ENCODE results near the gene DERA.
"Not testable (repeated sequence)": the region's sequence is repeated elsewhere in the genome, so short reads cannot be mapped to it uniquely, and the experiment has no call there.

DERA gene

GRCh38 chr12:16016748-16017147, 105.6 kb downstream of the DERA start:
- no peak for DNase-seq

- no peak for DNase-seq
Measured at GRCh38 chr12:16018306-16018705, 107.2 kb downstream of the DERA start.

- no peak for DNase-seq
Measured at GRCh38 chr12:16019136-16019535, 108.0 kb downstream of the DERA start.

- no peak for DNase-seq
Measured at GRCh38 chr12:16020031-16020430, 108.9 kb downstream of the DERA start.

- DNase-seq = no peak
Measured at GRCh38 chr12:16021026-16021425, 109.9 kb downstream of the DERA start.

- no peak for DNase-seq
Measured at GRCh38 chr12:16021676-16022075, 110.5 kb downstream of the DERA start.

- no peak for DNase-seq
Measured at GRCh38 chr12:16027002-16027401, 115.9 kb downstream of the DERA start.

GRCh38 chr12:16030744-16031143, 119.6 kb downstream of the DERA start:
- no peak for DNase-seq

GRCh38 chr12:16034136-16034817, 123.1 kb downstream of the DERA start:
- DNase-seq = no peak

GRCh38 chr12:16036073-16036472, 124.9 kb downstream of the DERA start:
- DNase-seq = no peak

- no peak for DNase-seq
Measured at GRCh38 chr12:16037533-16037932, 126.4 kb downstream of the DERA start.

GRCh38 chr12:16043480-16043879, 132.3 kb downstream of the DERA start:
- DNase-seq = no peak

- no peak for DNase-seq
Measured at GRCh38 chr12:16046266-16046665, 135.1 kb downstream of the DERA start.

GRCh38 chr12:16048511-16048910, 137.4 kb downstream of the DERA start:
- no peak for DNase-seq

GRCh38 chr12:16056910-16057309, 145.8 kb downstream of the DERA start:
- no peak for DNase-seq

- not testable (repeated sequence) for DNase-seq
Measured at GRCh38 chr12:16057351-16057751, 146.2 kb downstream of the DERA start.

- no peak for DNase-seq
Measured at GRCh38 chr12:16062611-16063010, 151.5 kb downstream of the DERA start.

GRCh38 chr12:16063726-16064125, 152.6 kb downstream of the DERA start:
- no peak for DNase-seq

- no peak for DNase-seq
Measured at GRCh38 chr12:16070113-16070512, 159.0 kb downstream of the DERA start.

GRCh38 chr12:16072678-16073077, 161.5 kb downstream of the DERA start:
- DNase-seq = no peak

GRCh38 chr12:16074894-16075293, 163.8 kb downstream of the DERA start:
- DNase-seq = no peak

GRCh38 chr12:16075887-16076286, 164.8 kb downstream of the DERA start:
- no peak for DNase-seq

GRCh38 chr12:16076557-16076956, 165.4 kb downstream of the DERA start:
- no peak for DNase-seq

- DNase-seq = no peak
Measured at GRCh38 chr12:16076970-16077522, 165.9 kb downstream of the DERA start.

- no peak for DNase-seq
Measured at GRCh38 chr12:16086462-16086861, 175.3 kb downstream of the DERA start.
